NCI-H774 (cell line): ENCODE results near the gene MPRIP.
"Not testable (repeated sequence)": the region's sequence is repeated elsewhere in the genome, so short reads cannot be mapped to it uniquely, and the experiment has no call there.

Experiments
- DNase-seq: peaks from one replicate; lab custom pipeline; 2025; lab: John Stamatoyannopoulos, UW

The MPRIP gene, protein sequence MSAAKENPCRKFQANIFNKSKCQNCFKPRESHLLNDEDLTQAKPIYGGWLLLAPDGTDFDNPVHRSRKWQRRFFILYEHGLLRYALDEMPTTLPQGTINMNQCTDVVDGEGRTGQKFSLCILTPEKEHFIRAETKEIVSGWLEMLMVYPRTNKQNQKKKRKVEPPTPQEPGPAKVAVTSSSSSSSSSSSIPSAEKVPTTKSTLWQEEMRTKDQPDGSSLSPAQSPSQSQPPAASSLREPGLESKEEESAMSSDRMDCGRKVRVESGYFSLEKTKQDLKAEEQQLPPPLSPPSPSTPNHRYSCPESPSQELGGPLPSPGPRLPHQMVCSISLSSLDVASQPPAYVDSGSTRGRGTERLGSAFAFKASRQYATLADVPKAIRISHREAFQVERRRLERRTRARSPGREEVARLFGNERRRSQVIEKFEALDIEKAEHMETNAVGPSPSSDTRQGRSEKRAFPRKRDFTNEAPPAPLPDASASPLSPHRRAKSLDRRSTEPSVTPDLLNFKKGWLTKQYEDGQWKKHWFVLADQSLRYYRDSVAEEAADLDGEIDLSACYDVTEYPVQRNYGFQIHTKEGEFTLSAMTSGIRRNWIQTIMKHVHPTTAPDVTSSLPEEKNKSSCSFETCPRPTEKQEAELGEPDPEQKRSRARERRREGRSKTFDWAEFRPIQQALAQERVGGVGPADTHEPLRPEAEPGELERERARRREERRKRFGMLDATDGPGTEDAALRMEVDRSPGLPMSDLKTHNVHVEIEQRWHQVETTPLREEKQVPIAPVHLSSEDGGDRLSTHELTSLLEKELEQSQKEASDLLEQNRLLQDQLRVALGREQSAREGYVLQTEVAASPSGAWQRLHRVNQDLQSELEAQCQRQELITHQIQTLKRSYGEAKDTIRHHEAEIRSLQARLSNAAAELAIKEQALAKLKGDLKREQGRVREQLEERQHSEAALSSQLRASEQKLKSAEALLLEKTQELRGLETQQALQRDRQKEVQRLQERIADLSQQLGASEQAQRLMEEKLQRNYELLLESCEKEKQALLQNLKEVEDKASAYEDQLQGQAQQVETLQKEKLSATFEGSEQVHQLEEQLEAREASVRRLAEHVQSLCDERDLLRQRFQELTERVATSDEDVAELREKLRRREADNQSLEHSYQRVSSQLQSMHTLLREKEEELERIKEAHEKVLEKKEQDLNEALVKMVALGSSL (N-terminal part only)

DNA sequence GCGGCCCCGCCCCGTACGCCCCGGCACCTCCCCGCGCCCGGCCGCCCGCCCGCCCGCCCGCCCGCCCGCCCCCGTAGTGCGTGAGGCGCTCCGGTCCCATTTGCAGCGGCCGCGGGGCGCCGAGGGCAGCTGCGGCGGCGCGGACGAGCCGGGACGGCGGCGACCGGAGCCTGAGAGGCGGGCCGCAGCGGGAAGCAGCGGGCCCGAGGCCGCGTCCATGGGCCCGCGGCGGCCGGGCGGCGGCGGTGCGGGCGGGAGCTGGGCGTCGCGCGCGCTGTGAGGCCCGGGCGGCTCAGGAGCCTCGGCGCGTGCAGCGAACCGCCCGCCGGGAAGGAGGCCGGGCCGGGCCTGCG is at the start of gene MPRIP:
Gene MPRIP (plus strand): TSS at position 74 of the 353 bp plus-strand sequence. CDS start 392 bp downstream, outside the sequence.
- DNase-seq, result no peak

DNA sequence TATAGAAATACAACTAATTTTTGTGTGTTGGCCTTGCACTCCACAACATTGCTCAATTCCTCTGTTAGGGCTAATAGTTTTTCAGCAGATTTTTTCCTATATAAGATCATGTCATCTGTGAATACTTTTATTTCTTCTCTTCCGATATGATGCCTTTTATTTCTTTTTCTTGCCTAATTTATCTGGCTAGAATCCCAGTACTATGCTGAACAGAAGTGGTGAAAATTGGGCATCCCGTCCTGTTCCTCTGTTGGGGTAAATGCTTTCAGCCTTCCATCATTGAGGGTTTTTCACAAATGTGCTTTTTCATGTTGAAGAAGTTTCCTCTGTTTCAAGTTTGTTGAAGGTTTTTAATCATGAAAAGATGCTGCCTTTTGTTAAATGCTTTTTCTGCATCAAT is 47.6 kb upstream of the MPRIP start:
- DNase-seq, result no peak

GRCh38 chr17:16995930-16996329 is 46.3 kb upstream of the MPRIP start:
- DNase-seq, result no peak

DNA sequence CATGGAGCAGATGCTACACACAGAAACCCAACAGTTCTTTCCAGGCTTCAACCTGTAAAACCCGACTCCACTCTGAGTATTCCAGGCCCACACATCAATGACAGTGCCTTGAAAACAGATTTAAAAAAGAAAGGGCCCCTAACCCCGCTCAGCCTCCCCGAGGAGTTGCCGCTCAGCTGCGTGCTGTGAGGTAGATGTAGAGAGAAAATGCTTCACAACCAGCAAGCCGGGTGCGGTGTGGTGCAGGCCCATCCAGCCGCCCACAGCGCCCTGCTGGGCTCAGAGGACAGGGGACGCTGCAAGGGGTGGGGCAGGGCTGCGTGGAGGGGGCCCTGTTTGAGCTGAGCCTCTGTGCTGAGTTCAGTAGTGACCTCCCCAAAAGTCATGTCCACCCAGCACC is 45.5 kb upstream of the MPRIP start:
- DNase-seq, result not testable (repeated sequence)

- no peak for DNase-seq
Observed at GRCh38 chr17:16997514-16998429, 44.5 kb upstream of the MPRIP start.

DNA sequence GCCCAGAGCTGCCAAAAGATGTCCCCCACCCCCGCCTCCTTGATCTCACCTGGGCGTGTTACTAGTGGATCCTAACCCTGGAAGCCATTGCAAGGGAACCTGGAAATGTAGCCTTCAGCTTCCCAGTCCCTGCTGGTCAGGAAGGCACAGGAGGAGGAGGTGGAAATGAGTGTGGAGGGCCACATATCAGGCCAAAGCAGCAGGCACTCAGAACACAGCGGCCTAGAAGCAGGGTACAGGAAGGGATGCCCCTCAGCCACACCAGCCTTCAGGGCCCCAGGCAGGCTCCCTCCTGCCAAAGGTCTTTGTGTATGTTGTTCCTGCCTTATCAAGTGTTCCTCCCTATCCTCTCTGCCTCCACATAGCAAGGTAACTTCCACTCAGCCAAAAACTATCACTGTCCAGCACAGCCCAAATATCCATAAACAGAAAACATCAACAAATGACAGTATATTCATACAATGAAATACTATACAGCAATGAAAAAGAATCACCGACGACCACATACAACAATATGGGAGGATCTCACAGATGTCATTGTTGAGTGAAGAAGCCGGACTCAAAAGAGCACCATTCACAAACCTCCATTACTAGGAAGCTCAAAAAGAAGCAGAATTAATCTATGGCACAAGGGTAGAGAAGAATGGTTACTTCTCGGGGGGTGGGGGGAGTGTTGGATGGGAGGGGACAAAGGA is 42.2 kb upstream of the MPRIP start:
- no peak for DNase-seq

- DNase-seq, result no peak
Observed at GRCh38 chr17:17001076-17001777, 41.0 kb upstream of the MPRIP start.

- DNase-seq, result peak; percentile 29
Observed at GRCh38 chr17:17001874-17002520, 40.3 kb upstream of the MPRIP start.

GRCh38 chr17:17002731-17003715 is 39.2 kb upstream of the MPRIP start:
- DNase-seq, result not testable (repeated sequence)

DNA sequence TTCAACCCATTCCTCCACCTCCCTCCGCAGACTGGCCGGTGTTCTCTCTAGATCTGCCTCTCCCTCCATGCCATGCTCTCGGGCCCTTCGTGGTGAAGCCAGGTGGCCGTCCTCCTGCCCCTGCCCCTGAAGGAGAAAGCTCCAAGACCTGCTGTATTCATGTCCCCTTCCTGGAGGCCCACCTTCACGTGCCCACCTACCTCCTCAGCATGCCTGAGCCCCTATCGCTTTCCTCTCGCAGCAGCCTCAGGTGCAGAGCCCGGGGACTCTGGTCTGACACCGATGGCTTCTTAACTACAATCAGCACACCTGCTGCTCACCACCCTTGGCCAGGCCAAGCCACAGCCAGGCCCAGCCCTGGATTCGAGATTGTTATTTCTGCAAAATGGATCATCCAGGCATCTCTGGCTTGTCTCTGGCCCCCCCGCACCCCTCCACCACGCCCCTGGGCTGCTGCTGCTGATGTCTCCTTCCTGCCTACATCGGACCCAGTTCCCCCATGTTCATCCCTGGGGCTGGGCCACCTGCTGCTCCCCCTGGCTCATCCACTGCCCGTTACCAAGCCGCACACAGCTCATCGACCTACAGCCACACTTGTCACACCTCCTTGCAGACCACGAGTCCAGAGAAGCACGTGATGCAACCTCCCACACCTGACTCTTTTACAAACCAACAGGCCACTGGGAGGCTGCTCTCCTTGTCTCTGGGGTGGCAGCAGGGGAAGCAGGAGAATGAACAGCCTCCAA is 37.8 kb upstream of the MPRIP start:
- no peak for DNase-seq

GRCh38 chr17:17004997-17005614 is 37.2 kb upstream of the MPRIP start:
- DNase-seq, result not testable (repeated sequence)

- not testable (repeated sequence) for DNase-seq
Observed at GRCh38 chr17:17007891-17008290, 34.4 kb upstream of the MPRIP start.

DNA sequence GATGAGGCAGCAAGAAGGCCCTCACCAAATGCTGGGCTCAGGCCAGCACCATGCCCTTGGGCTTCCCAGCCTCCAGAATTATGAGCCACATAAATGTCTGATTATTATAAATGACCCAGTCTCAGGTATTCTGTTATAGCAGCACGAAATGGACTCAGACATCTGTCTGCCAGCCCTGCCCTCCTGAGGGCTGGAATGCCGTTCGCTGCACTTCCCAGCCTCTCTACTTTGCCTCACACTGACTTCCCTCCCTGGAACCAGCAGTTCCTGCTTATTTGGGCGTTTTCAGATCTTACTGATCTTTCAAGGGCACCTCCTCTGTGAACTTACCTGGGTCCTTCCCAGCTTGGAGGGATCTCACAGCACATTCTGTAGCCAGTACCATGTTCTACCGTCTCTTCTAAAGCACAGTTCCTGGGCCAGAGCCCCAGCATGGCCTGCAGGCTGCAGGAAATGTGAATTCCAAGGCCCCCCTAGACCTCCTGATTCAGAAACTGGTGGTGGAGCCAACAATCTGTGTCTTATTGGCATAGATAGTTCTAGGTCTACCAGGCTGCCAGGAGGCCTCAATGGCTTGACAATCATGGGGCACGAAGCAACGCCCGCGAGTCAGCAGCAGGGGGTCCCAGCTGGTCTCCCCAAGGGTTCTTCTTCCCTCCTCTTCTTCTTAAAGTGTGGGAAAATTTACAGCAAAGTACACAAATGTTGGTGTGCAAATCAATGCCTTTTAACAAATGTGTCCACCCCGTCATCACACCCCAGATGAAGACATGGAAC is 33.4 kb upstream of the MPRIP start:
- not testable (repeated sequence) for DNase-seq

GRCh38 chr17:17009972-17010371 is 32.3 kb upstream of the MPRIP start:
- DNase-seq, result not testable (repeated sequence)

- DNase-seq, result not testable (repeated sequence)
Observed at GRCh38 chr17:17010545-17011034, 31.7 kb upstream of the MPRIP start.
